ENCODE results near the gene FAM107A. TPM values are rescaled to one million over a fixed set of nuclear protein-coding genes. Genes with fewer than 3 reads are reported as not detected.

FAM107A gene
- polyA plus RNA-seq, 3 donors: not detected

DNA sequence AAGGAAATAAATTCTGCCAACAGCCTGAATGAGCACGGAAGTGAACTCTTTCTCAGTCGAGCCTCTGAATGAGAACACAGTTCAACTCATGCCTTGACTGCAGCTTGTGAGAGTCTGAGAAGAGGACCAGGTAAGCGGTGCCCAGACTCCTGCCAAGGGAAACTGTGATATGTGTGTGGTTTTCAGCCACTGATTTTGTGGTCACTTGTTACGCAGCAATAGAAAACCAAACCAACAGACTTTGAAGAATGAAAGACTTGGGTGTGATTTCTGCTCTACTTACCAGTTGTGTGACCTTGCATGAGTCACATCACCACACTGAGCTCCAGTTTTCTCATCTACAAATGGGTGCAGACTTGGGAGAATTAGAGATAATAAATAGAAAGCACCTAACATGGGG lies 30.6 kb upstream of the FAM107A start:
- H3K9me3 ChIP-seq (replicated peaks in 1 of 2; ENCODE audit: control insufficient read depth in 1 of 2, insufficient read depth in 1 of 2, low read length in 2 of 2): peaks cover 0 to 4% of the 10 kb centered on the region in 2 donors
- WGBS (ENCODE audit: insufficient coverage): 92% methylated on average over 2 of the region's 4 CpGs
- no peak overlapping the region for H2AFZ ChIP-seq (ENCODE audit: insufficient read depth, low read depth, low read length, poor library complexity, severe bottlenecking)
- H3K9ac ChIP-seq (ENCODE audit: insufficient read depth, low read length, poor library complexity, severe bottlenecking): no peak overlapping the region
- Mint-ChIP-seq H3K4me1 (peaks cover 2% of the 10 kb centered on the region), H3K27ac (peak overlapping the region in 1 of 7 donors; percentile 27), H3K4me3 (no peak overlapping the region), H3K36me3 (no peaks in the 10 kb centered on the region), H3K9me3 (peaks cover 0 to 5% (median 0%) of the 10 kb centered on the region in 7 donors), H3K27me3 (ENCODE audit: low read depth in 3 of 3) (peaks cover 3 to 15% (median 10%) of the 10 kb centered on the region in 3 donors)
- H3K27ac ChIP-seq (ENCODE audit: low read depth in 1 of 2, low read length in 2 of 2): no peak overlapping the region
- no peaks in the 10 kb centered on the region for H4K20me1 ChIP-seq (ENCODE audit: insufficient read depth, low read length)
- H3K36me3 ChIP-seq (replicated peaks in 1 of 2; ENCODE audit: control insufficient read depth in 1 of 2, insufficient read depth in 2 of 2, low read length in 2 of 2): no peaks in the 10 kb centered on the region
- H3K4me3 ChIP-seq (replicated peaks in 1 of 3; ENCODE audit: low read depth in 2 of 3, low read length in 3 of 3): no peak overlapping the region
- no peak for DNase-seq
- intact Hi-C loops (cut with micrococcal nuclease): no loop called here
- H3K27me3 ChIP-seq (ENCODE audit: control insufficient read depth in 2 of 2, insufficient read depth in 2 of 2, low read length in 2 of 2): peaks cover 0 to 2% of the 10 kb centered on the region in 2 donors
- H3K79me2 ChIP-seq (ENCODE audit: insufficient read depth, low read length): no peaks in the 10 kb centered on the region
- no peak overlapping the region for H3K4me2 ChIP-seq (replicated peaks; ENCODE audit: extremely low read depth, low read length, poor library complexity, severe bottlenecking)
- H3K4me1 ChIP-seq (ENCODE audit: control insufficient read depth in 1 of 2, insufficient read depth in 2 of 2, low read length in 2 of 2): no peaks in the 10 kb centered on the region
- TF ChIP-seq, protein P1, sequence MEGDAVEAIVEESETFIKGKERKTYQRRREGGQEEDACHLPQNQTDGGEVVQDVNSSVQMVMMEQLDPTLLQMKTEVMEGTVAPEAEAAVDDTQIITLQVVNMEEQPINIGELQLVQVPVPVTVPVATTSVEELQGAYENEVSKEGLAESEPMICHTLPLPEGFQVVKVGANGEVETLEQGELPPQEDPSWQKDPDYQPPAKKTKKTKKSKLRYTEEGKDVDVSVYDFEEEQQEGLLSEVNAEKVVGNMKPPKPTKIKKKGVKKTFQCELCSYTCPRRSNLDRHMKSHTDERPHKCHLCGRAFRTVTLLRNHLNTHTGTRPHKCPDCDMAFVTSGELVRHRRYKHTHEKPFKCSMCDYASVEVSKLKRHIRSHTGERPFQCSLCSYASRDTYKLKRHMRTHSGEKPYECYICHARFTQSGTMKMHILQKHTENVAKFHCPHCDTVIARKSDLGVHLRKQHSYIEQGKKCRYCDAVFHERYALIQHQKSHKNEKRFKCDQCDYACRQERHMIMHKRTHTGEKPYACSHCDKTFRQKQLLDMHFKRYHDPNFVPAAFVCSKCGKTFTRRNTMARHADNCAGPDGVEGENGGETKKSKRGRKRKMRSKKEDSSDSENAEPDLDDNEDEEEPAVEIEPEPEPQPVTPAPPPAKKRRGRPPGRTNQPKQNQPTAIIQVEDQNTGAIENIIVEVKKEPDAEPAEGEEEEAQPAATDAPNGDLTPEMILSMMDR (IDR thresholded peaks at IDR 0.05): no peak

DNA sequence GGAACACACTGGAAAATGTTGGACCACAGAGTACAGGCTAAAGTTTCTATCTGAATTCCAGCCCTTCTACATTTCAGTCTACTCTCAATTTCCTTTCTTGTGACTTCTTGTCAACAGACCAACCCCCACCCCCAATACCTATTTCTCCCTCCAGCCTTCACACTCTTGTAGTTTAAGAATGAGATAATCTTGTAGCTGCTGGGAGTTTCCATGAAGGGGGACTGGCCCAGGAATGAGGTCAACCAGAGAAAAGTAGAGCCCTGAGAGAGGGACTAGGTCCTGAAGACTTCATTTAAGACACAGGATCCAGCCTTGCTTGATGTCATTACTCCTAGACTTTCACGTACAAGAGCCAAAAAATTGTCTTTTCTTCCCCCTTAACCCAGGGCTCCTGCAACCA lies 29.5 kb upstream of the FAM107A start:
- intact Hi-C loops (cut with micrococcal nuclease): no loop called here

More for the DNA sequence above, 29.5 kb upstream of the FAM107A start:
- Histone ChIP-seq H3K4me1 (ENCODE audit: control insufficient read depth in 1 of 2, insufficient read depth in 2 of 2, low read length in 2 of 2) (no peaks in the 10 kb centered on the region), H3K27ac (ENCODE audit: low read depth in 1 of 2, low read length in 2 of 2) (no peak overlapping the region), H3K4me2 (replicated peaks; ENCODE audit: extremely low read depth, low read length, poor library complexity, severe bottlenecking) (no peak overlapping the region), H3K4me3 (replicated peaks in 1 of 3; ENCODE audit: low read depth in 2 of 3, low read length in 3 of 3) (no peak overlapping the region), H3K36me3 (replicated peaks in 1 of 2; ENCODE audit: control insufficient read depth in 1 of 2, insufficient read depth in 2 of 2, low read length in 2 of 2) (no peaks in the 10 kb centered on the region), H3K27me3 (ENCODE audit: control insufficient read depth in 2 of 2, insufficient read depth in 2 of 2, low read length in 2 of 2) (peaks cover 0 to 2% of the 10 kb centered on the region in 2 donors), H2AFZ (ENCODE audit: insufficient read depth, low read depth, low read length, poor library complexity, severe bottlenecking) (no peak overlapping the region), H4K20me1 (ENCODE audit: insufficient read depth, low read length) (no peaks in the 10 kb centered on the region), H3K9ac (ENCODE audit: insufficient read depth, low read length, poor library complexity, severe bottlenecking) (no peak overlapping the region), H3K79me2 (ENCODE audit: insufficient read depth, low read length) (no peaks in the 10 kb centered on the region), H3K9me3 (replicated peaks in 1 of 2; ENCODE audit: control insufficient read depth in 1 of 2, insufficient read depth in 1 of 2, low read length in 2 of 2) (peaks cover 0 to 4% of the 10 kb centered on the region in 2 donors)
- no peak overlapping the region for H3K4me3 Mint-ChIP-seq
- H3K4me1 Mint-ChIP-seq: peaks cover 2% of the 10 kb centered on the region
- no peaks in the 10 kb centered on the region for H3K36me3 Mint-ChIP-seq
- TF ChIP-seq, protein P1 (IDR thresholded peaks at IDR 0.05): no peak
- no peak for DNase-seq
- H3K27me3 Mint-ChIP-seq (ENCODE audit: low read depth in 3 of 3): peaks cover 3 to 18% (median 10%) of the 10 kb centered on the region in 3 donors
- WGBS (ENCODE audit: insufficient coverage): 100% methylated on average over 1 of the region's 1 CpG
- no peak overlapping the region for H3K27ac Mint-ChIP-seq
- peaks cover 0 to 5% (median 2%) of the 10 kb centered on the region in 7 donors for H3K9me3 Mint-ChIP-seq

Data from CD14-positive monocyte (primary cell).